ENCODE results near the gene GABRR1. TPM values are rescaled to one million over a fixed set of nuclear protein-coding genes. Genes with fewer than 3 reads are reported as not detected.

The GABRR1 gene
- total RNA-seq, 1 donor from 2014 or later, result not detected

DNA sequence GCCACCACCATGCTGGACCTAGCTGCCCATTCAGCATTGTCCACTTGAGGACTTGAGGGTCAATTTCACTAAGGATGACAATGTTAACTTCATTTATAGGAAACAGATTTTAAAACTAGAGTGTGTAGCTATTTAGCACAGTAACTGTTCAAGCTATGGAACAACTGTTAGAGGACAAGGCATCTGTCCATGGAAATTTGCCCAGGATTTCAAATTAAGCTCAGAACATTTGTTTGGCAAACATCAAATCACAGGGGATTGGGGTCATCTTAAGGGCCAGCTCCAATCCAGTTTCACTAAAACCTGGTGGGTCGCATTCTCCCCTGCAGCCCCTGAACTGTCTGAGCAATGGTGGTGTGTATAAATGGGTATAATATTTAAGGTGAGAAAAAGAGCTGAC is 36.2 kb downstream of the GABRR1 start:
- Mint-ChIP-seq H3K27me3 (peaks cover 2% of the 10 kb centered on the region), H3K36me3 (ENCODE audit: low read depth) (no peaks in the 10 kb centered on the region), H3K4me3 (no peak overlapping the region), H3K9me3 (no peaks in the 10 kb centered on the region), H3K4me1 (no peaks in the 10 kb centered on the region), H3K27ac (no peak overlapping the region)
- ATAC-seq (ENCODE audit: low read depth) (no peak), DNase-seq (no peak)
- TF ChIP-seq, protein P1, sequence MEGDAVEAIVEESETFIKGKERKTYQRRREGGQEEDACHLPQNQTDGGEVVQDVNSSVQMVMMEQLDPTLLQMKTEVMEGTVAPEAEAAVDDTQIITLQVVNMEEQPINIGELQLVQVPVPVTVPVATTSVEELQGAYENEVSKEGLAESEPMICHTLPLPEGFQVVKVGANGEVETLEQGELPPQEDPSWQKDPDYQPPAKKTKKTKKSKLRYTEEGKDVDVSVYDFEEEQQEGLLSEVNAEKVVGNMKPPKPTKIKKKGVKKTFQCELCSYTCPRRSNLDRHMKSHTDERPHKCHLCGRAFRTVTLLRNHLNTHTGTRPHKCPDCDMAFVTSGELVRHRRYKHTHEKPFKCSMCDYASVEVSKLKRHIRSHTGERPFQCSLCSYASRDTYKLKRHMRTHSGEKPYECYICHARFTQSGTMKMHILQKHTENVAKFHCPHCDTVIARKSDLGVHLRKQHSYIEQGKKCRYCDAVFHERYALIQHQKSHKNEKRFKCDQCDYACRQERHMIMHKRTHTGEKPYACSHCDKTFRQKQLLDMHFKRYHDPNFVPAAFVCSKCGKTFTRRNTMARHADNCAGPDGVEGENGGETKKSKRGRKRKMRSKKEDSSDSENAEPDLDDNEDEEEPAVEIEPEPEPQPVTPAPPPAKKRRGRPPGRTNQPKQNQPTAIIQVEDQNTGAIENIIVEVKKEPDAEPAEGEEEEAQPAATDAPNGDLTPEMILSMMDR (IDR thresholded peaks at IDR 0.05), result no peak
- POLR2A ChIA-PET, result interaction anchor here (0.7 kb wide), 1 partner anchor 10 kb away, joined by 8 read pairs; no protein-coding TSS in a partner anchor
- CTCF ChIA-PET, result no interaction called here
- intact Hi-C loops (cut with micrococcal nuclease), result no loop called here

DNA sequence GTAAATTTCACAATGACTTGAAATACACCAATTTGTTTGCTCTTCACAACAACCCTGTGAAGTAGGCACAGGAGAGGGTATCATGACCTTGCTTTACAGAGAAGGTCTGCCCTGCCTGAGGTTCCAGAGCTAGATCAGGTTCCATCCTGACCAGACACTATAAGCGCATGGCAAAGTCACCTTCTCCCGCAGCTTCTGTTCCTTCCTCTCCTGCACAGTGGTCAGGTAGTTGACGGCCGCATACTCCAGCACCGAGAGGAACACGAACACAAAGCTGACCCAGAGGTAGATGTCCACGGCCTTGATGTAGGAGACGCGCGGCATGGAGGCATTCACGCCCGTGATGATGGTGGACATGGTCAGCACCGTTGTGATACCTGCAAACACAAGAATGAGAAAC is 37.0 kb downstream of the GABRR1 start:
- intact Hi-C loops (cut with micrococcal nuclease), result no loop called here
- POLR2A ChIA-PET, result no interaction called here
- Mint-ChIP-seq H3K4me3 (no peak overlapping the region), H3K27ac (no peak overlapping the region), H3K36me3 (ENCODE audit: low read depth) (no peaks in the 10 kb centered on the region), H3K4me1 (no peaks in the 10 kb centered on the region), H3K9me3 (no peaks in the 10 kb centered on the region), H3K27me3 (peaks cover 2% of the 10 kb centered on the region)
- no peak for DNase-seq
- CTCF ChIA-PET, result no interaction called here
- ATAC-seq (ENCODE audit: low read depth), result no peak
- TF ChIP-seq, protein P1 (IDR thresholded peaks at IDR 0.05), result no peak

GRCh38 chr6:89173634-89174033 is 43.5 kb downstream of the GABRR1 start:
- no peak overlapping the region for H3K4me3 Mint-ChIP-seq
- CTCF ChIA-PET, result no interaction called here

GRCh38 chr6:89172131-89172530 is 45.0 kb downstream of the GABRR1 start:
- no peaks in the 10 kb centered on the region for H3K36me3 Mint-ChIP-seq (ENCODE audit: low read depth)
- no peaks in the 10 kb centered on the region for H3K27me3 Mint-ChIP-seq
- H3K9me3 Mint-ChIP-seq, result no peaks in the 10 kb centered on the region
- no peaks in the 10 kb centered on the region for H3K4me1 Mint-ChIP-seq
- CTCF ChIA-PET, result no interaction called here
- ATAC-seq (ENCODE audit: low read depth) (no peak), DNase-seq (no peak)
- POLR2A ChIA-PET, result no interaction called here
- intact Hi-C loops (cut with micrococcal nuclease), result no loop called here
- no peak overlapping the region for H3K4me3 Mint-ChIP-seq
- TF ChIP-seq, protein P1 (IDR thresholded peaks at IDR 0.05), result no peak
- no peak overlapping the region for H3K27ac Mint-ChIP-seq

More at GRCh38 chr6:89173634-89174033, 43.5 kb downstream of the GABRR1 start:
- Mint-ChIP-seq H3K36me3 (ENCODE audit: low read depth) (no peaks in the 10 kb centered on the region), H3K4me1 (no peaks in the 10 kb centered on the region), H3K27me3 (no peaks in the 10 kb centered on the region), H3K27ac (no peak overlapping the region), H3K9me3 (no peaks in the 10 kb centered on the region)
- POLR2A ChIA-PET, result no interaction called here
- intact Hi-C loops (cut with micrococcal nuclease), result no loop called here
- TF ChIP-seq, protein P1 (IDR thresholded peaks at IDR 0.05), result no peak
- DNase-seq (no peak), ATAC-seq (ENCODE audit: low read depth) (no peak)

GRCh38 chr6:89162047-89162371 is 55.1 kb downstream of the GABRR1 start:
- ATAC-seq (ENCODE audit: low read depth) (no peak), DNase-seq (no peak)
- no peaks in the 10 kb centered on the region for H3K27me3 Mint-ChIP-seq
- TF ChIP-seq, protein P1 (IDR thresholded peaks at IDR 0.05), result no peak
- no peaks in the 10 kb centered on the region for H3K9me3 Mint-ChIP-seq
- H3K27ac Mint-ChIP-seq, result no peak overlapping the region
- ChIA-PET CTCF (no interaction called here), POLR2A (no interaction called here)
- no peaks in the 10 kb centered on the region for H3K4me1 Mint-ChIP-seq
- H3K4me3 Mint-ChIP-seq, result no peak overlapping the region
- intact Hi-C loops (cut with micrococcal nuclease), result no loop called here
- H3K36me3 Mint-ChIP-seq (ENCODE audit: low read depth), result peaks cover 56% of the 10 kb centered on the region

All from activated B cell treated with CpG ODN at 0.5 μM for 24 hours (primary cell).